ENCODE results near the gene NDUFV3.

DNA sequence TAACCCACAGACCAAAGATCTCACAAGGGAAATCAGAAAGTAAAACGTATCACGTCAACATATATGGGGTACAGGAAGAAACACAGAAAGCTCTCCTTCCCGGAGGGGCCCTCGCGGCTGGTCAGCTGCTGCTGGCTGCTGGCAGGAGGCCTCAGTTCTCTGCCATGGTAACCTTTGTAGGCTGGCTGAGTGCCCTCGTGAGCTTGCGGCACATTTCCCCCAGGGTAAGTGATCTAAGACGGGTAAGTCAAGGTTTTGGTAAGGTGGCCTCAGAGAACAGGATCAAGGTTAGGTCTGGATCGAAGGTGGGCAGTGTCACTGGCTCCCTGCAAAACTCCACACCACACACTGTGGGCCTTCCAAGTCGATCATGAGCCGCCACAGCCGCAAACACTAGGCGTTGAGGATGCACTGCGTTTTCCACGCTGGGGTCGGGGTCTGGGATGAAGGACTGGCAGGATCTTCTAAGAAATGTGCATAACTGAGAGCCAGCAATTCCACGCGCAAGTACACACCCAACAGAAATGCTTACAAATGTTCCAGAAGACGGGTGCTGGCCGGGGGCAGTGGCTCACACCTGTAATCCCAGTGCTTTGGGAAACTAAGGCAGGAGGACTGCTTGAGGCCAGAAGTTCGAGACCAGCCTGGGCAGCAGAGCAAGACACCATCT is 47.7 kb upstream of the NDUFV3 start:
- TF ChIP-seq, protein P1, sequence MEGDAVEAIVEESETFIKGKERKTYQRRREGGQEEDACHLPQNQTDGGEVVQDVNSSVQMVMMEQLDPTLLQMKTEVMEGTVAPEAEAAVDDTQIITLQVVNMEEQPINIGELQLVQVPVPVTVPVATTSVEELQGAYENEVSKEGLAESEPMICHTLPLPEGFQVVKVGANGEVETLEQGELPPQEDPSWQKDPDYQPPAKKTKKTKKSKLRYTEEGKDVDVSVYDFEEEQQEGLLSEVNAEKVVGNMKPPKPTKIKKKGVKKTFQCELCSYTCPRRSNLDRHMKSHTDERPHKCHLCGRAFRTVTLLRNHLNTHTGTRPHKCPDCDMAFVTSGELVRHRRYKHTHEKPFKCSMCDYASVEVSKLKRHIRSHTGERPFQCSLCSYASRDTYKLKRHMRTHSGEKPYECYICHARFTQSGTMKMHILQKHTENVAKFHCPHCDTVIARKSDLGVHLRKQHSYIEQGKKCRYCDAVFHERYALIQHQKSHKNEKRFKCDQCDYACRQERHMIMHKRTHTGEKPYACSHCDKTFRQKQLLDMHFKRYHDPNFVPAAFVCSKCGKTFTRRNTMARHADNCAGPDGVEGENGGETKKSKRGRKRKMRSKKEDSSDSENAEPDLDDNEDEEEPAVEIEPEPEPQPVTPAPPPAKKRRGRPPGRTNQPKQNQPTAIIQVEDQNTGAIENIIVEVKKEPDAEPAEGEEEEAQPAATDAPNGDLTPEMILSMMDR (IDR thresholded peaks at IDR 0.05 in 4 of 5, conservative IDR thresholded peaks at IDR 0.05 in 1 of 5): no peak
- TF ChIP-seq POLR2A (IDR thresholded peaks at IDR 0.05): no peak
